Activated naive CD4-positive, alpha-beta T cell treated with anti-CD3 and anti-CD28 coated beads, Interleukin-2, amount 10 ng/mL, durations not matched to agents 5 hours and 36 hours (primary cell): ENCODE measurements around the gene PSMF1. TPM values are rescaled to one million over a fixed set of nuclear protein-coding genes. Genes with fewer than 3 reads are reported as not detected.

Source experiments
- total RNA-seq, 2 experiments: library from RNA; stranded (reverse); gene quantifications; one replicate each; pipeline ENCODE4 v1.2.3, GENCODE V29; 2021

The PSMF1 gene
- total RNA-seq, result 100 to 1,000 TPM; 134 to 136 TPM

GRCh38 chr20:1118336-1119127, at the start of gene PSMF1:
Gene PSMF1 (plus strand): TSS chr20:1118602. CDS start chr20:1118774, 172 bp downstream.

GRCh38 chr20:1184638-1185315, 66.4 kb downstream of the PSMF1 start, which contains the start of gene TMEM74B:
Gene TMEM74B (minus strand): TSS chr20:1184981. CDS start chr20:1183801, 1,180 bp downstream.

GRCh38 chr20:1202762-1203504, 84.5 kb downstream of the PSMF1 start, which contains the start of gene C20orf202:
Gene C20orf202 (plus strand): TSS chr20:1203454. CDS start chr20:1203586, 132 bp downstream.

Other genes starting within 250 kb of the PSMF1 start
- gene ANGPT4, start 202.3 kb upstream of the PSMF1 start, total RNA-seq, result not detected
- not detected for gene RSPO4, start 116.3 kb upstream of the PSMF1 start, total RNA-seq
- 1 to 10 TPM in 1 of 2 experiments, under 1 TPM in 1; 0.79 to 1.7 TPM for gene TMEM74B, start 66.4 kb downstream of the PSMF1 start, total RNA-seq
- gene C20orf202, start 84.9 kb downstream of the PSMF1 start, total RNA-seq, result not detected
- not detected for gene RAD21L1, start 107.4 kb downstream of the PSMF1 start, total RNA-seq
- gene SNPH, start 147.7 kb downstream of the PSMF1 start, total RNA-seq, result 1 to 10 TPM; 8.9 to 9.4 TPM
- gene SDCBP2, start 210.5 kb downstream of the PSMF1 start, total RNA-seq, result 1 to 10 TPM; 2.6 to 2.7 TPM